GM18909 (cell line): Measurements from ENCODE around the gene DYSF.

Experiments used
- ATAC-seq: cut with Tn5 transposase; IDR thresholded peaks from one replicate; pipeline ENCODE4 v1.9.1; 2021; ENCODE audit warnings: mild to moderate bottlenecking; ENCODE audit not compliant: unreplicated experiment, poor library complexity

The DYSF gene

DNA sequence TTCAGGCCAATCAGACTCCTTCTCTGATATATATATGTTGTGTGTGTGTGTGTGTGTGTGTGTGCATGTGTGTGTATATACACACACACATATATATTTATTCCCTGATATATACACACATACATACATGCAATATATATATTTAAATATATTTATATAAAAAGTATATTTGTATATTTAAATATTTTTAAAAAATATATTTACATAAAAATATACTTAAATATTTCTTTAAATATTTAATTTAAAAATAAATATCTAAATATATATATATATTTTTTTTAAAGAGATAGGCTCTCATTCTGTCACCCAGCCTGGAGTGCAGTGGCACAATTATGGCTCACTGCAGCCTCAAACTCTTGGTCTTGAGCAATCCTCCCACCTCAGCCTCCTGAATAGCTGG, 281.3 kb downstream of the DYSF start:
- no peak for ATAC-seq

DNA sequence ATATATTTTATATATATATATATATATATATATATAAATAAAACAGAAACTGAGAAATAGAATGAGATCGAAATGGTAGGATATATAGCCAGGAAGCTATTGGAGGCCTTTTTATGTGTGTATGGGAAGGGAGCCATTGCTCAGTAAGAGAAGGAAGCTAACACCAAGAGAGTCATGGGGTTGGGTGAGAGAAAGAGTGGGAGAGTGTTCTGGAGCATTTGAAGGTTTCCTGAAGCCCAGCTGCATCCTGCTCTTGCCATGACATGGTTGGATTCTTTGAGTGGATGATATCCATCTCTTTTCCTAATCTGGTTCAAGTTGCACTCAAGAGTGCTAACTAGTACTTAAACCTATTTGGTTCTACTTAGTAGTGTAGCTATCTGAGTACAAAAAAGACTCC, 282.3 kb downstream of the DYSF start:
- ATAC-seq = no peak
